ENCODE data around the gene FCGR3A.
"Not testable (repeated sequence)": the region's sequence is repeated elsewhere in the genome, so short reads cannot be mapped to it uniquely, and the experiment has no call there.

DNA sequence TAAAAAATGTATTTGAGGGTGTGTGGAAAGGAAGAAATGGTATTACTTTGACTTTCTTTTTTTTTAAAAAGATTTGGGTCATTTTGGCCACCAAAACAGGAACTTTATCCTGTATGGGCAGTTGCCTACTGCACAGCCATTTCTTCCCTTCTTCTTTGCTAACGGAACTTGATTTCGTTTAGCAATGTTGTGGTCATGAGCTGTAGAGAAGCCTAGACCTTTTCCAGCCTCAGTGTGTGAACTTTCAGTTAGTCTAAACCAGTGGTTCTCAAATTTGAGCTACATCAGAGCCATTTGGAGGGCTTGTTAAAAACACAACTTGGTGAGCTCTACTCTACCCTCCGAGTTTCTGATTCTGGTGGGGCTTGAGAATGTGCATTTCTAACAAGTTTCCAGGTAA, 12.8 kb upstream of the FCGR3A start:
- TF ChIP-seq, protein P1, sequence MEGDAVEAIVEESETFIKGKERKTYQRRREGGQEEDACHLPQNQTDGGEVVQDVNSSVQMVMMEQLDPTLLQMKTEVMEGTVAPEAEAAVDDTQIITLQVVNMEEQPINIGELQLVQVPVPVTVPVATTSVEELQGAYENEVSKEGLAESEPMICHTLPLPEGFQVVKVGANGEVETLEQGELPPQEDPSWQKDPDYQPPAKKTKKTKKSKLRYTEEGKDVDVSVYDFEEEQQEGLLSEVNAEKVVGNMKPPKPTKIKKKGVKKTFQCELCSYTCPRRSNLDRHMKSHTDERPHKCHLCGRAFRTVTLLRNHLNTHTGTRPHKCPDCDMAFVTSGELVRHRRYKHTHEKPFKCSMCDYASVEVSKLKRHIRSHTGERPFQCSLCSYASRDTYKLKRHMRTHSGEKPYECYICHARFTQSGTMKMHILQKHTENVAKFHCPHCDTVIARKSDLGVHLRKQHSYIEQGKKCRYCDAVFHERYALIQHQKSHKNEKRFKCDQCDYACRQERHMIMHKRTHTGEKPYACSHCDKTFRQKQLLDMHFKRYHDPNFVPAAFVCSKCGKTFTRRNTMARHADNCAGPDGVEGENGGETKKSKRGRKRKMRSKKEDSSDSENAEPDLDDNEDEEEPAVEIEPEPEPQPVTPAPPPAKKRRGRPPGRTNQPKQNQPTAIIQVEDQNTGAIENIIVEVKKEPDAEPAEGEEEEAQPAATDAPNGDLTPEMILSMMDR (IDR thresholded peaks at IDR 0.05; ENCODE audit: low read depth, low read length): not testable (repeated sequence)
- TF ChIP-seq POLR2A (IDR thresholded peaks at IDR 0.05; ENCODE audit: extremely low read depth, insufficient read length): not testable (repeated sequence)

Data from NB4 (cell line).